GM12872 (cell line): Measurements from ENCODE around the gene NECTIN1.

Experiments
- TF ChIP-seq, protein P1 (sequence below): IDR thresholded peaks from 3 replicates; pipeline ENCODE4 v1.5.1; 2011; ENCODE audit warnings: low read depth, mild to moderate bottlenecking, low read length, moderate library complexity; ENCODE audit not compliant: insufficient read depth

The NECTIN1 gene

DNA sequence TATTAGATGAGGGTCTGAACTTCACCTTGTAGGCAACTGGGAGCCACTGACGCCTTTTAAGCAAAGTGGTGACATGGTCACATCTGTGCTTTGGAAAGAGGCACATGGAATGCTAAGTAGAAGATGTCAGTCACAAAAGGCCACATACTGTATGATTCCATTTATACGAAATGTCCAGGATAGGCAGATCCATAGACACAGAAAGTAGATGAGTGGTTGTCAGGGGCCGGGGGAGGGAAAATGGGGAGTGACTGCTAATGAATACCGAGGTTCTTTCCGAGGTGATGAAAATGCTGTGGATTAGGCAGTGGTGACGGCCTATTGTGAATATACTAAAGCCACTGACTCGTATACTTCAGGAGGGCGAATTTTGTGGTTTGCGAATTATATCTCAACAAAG is 20.6 kb downstream of the NECTIN1 start:
- TF ChIP-seq, protein P1, sequence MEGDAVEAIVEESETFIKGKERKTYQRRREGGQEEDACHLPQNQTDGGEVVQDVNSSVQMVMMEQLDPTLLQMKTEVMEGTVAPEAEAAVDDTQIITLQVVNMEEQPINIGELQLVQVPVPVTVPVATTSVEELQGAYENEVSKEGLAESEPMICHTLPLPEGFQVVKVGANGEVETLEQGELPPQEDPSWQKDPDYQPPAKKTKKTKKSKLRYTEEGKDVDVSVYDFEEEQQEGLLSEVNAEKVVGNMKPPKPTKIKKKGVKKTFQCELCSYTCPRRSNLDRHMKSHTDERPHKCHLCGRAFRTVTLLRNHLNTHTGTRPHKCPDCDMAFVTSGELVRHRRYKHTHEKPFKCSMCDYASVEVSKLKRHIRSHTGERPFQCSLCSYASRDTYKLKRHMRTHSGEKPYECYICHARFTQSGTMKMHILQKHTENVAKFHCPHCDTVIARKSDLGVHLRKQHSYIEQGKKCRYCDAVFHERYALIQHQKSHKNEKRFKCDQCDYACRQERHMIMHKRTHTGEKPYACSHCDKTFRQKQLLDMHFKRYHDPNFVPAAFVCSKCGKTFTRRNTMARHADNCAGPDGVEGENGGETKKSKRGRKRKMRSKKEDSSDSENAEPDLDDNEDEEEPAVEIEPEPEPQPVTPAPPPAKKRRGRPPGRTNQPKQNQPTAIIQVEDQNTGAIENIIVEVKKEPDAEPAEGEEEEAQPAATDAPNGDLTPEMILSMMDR = no peak

DNA sequence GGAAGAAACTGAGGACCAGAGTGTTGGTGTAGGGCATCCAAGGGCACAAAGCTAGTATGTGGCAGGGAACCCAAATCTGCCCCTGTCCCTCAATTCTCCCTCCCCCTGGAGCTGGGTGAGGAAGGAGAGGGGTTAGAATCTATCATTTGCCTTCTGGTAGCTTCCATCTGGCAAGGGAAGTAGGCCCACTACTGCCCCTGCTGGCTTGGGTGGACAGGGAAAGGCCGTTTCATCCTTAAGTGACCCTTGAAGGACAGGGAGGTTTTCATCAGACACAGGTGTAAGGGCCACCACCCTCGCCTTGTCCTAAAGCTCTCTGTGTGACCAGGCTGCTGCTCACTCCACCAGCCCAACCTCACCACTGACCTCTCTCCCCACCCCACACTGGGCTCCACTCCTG is 22.1 kb downstream of the NECTIN1 start:
- TF ChIP-seq, protein P1 = peak; percentile 13; the same call in 1 of the 3 replicates

DNA sequence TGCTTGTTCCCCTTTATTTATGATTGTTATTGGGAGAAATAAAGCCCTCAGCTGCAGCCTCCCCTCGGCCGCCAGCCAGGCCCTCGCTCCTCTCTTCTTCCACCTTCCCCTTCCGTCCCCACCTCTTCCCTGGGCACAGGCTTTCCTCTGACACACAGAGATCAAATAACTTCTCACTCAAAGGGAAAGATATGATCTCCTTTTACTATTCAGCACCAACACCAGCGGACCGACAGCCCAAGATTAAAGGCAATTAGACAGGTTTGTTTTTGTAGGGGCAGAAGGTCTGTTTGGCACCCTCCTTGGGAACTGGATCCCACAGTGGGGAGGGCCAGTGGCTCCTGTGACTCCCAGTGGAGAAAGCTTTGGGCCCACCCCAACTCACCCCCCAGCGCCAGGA is 23.0 kb downstream of the NECTIN1 start:
- TF ChIP-seq, protein P1 = no peak

DNA sequence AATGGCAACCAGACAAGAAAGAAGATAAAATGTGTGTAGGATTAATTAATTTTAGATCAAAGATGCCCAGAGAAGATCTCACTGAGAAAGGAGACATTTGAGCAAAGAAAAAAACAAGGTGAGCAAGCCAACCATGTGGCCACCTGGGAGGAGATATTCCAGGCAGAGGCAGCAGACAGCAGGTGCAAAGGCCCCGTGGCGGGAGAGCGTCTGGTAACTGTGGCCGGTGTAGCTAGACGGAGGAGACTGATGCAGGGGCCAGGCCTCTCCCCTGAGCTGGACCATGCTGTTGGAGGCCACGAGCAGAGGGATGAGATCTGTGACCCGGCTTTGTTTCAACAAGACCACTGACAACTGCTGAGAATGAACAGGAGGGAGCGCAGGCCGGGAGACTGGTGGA is 23.6 kb downstream of the NECTIN1 start:
- TF ChIP-seq, protein P1 = no peak

DNA sequence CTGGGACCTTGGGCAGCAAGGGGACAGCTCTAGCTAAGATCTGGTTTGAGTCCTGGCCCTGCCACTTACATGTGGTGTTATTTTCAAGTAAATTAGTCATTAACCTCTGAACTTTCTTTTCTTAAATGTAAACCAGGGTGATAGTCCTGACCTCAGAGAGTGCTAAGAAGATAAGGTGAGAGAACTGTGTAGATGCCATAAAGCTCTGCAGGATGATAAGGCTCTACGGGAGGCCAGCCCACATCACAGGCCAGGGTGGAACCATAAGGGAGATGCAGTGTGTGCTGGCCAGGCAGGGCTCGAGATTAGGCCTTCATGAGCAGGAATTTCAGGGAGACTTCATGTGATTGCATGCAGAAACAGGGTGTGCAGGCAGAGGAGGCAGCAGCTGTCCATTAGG is 24.2 kb downstream of the NECTIN1 start:
- TF ChIP-seq, protein P1 = no peak

DNA sequence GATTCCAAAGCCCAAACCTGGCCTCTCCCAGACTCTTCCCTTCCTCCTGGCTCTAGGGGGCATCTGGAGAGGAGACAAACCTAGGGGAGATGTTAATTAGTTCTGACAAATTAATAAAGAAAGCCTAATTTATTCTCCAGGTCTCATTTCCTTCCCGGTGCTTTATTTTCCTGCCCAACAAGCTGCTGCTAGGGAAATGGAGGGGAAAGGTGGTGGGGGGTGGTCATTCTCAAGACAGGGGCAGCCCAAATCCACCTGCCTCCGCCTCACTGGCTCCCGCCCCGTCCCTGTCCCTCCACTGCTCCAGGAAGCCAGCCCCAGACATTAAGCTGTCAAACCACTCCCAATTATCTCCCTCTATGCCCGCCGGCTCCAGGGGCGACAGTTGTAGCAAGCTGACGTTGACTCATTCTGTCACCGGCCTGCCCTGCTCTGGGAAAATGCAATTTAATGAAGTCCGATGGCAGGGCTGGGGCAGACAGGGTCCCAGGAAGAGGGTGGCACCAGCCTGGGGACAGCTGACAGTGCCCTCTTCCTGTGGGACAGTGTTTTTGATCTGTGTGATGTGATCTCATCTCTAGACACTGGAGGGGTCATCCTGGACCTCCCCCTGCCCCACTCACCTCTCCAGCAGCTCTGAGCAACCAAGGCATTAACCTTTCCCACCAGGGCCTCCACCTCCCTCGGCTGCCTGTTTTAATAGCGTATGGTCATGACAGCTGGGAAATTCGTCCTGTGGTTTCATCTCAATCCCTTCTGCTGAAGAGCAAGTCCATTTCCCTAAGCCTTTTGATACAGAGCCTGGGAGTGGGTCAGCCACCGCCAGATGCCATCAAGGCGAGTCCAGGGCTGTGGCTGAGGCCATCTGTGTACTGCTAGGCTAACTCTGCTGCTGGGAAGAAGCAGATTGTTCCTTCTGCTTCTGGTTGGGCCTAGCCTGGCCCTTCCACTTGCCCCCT is 27.1 kb downstream of the NECTIN1 start:
- TF ChIP-seq, protein P1 = no peak

DNA sequence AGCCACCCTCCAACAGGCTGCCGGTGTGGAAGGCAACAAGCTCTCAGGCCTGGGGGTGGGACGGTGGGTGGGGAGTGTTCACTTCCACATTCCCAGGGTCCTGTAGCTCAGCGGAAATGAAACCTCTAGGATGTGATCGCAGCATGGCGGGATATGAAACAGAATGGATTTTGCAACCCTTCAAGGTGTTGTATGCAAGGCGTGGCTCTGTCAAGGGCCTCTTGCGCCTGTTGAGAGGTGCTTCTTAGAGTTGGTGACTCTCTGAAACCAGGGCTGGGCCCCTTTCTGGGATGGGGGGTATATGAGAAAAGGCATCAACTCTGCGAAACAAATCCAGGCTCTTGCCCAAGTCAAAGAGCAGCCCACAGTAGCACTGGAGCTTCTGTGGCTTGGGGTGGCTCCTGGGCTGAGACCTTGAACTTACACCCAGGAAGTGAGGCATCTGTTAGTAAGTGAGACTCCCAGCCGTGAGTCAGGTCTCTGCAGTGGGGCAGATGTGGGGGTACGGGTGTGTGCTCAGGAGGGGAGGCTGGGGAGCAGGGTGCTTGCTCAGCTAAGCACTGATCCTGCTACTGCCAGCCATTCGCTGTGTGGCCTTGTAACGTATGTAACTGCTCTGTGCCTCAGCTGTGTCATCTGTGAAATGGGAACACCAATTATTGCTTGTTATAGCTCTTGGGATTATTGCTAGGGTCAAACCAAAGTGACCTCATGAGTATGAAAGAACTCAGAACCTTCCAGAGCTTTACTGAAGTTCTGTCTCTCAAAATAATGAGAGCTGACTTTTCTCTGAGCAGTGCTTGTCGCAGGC is 28.3 kb downstream of the NECTIN1 start:
- TF ChIP-seq, protein P1 = no peak
